Fibroblast of lung (primary cell): ENCODE measurements around the gene HES3. TPM values are rescaled to one million over a fixed set of nuclear protein-coding genes. Genes with fewer than 3 reads are reported as not detected.

Source experiments
- DNase-seq, 2 donors: peaks; one replicate each; pipeline versions ENCODE4 v3.0.0 to v3.0.0-alpha.2; 2010; ENCODE audit warnings: low read depth in 2 of 2
- H2AFZ ChIP-seq: 2 replicates; pipeline ENCODE4 v1.5.1; 2012; ENCODE audit warnings: low read length, control low read depth, inconsistent platforms
- H3K27ac ChIP-seq: 2 replicates; pipeline ENCODE4 v1.5.1; 2011; ENCODE audit warnings: low read length, control low read depth; ENCODE audit not compliant: insufficient read depth
- H3K27me3 ChIP-seq: 2 replicates; pipeline ENCODE4 v1.5.1; 2011; ENCODE audit warnings: mild to moderate bottlenecking, low read length; ENCODE audit not compliant: control insufficient read depth, insufficient read depth
- H3K36me3 ChIP-seq: 2 replicates; pipeline ENCODE4 v1.5.1; 2011; ENCODE audit warnings: low read length; ENCODE audit not compliant: control insufficient read depth, insufficient read depth
- H3K4me1 ChIP-seq: 2 replicates; pipeline ENCODE4 v1.5.1; 2011; ENCODE audit warnings: low read length; ENCODE audit not compliant: control insufficient read depth, insufficient read depth; ENCODE audit errors: extremely low read depth
- H3K4me2 ChIP-seq: 2 replicates; pipeline ENCODE4 v1.5.1; 2011; ENCODE audit warnings: low read length, control low read depth; ENCODE audit not compliant: insufficient read depth; ENCODE audit errors: extremely low read depth
- H3K4me3 ChIP-seq, 4 experiments: fragments of 200-600 bp in 1 of 4; sonication (generic) in 1 of 4; replicated peaks in 1 of 4; 2 replicates each; pipeline ENCODE4 v1.5.1; 2011 to 2016; ENCODE audit warnings: low read length in 4 of 4, low read depth in 3 of 4, mild to moderate bottlenecking in 3 of 4, control low read depth in 2 of 4, inconsistent platforms in 1 of 4, mixed read lengths in 1 of 4; ENCODE audit not compliant: insufficient read depth in 1 of 4; ENCODE audit errors: control extremely low read depth in 1 of 4
- H3K79me2 ChIP-seq: 2 replicates; pipeline ENCODE4 v1.5.1; 2012; ENCODE audit warnings: mild to moderate bottlenecking, low read length, inconsistent platforms; ENCODE audit not compliant: control insufficient read depth, insufficient read depth
- H3K9ac ChIP-seq: 2 replicates; pipeline ENCODE4 v1.5.1; 2011; ENCODE audit warnings: mild to moderate bottlenecking, low read length, control low read depth; ENCODE audit not compliant: insufficient read depth
- H3K9me3 ChIP-seq: 2 replicates; pipeline ENCODE4 v1.5.1; 2012; ENCODE audit warnings: low read depth, low read length; ENCODE audit not compliant: control insufficient read depth, insufficient read depth
- H4K20me1 ChIP-seq: 2 replicates; pipeline ENCODE4 v1.5.1; 2011; ENCODE audit warnings: low read length; ENCODE audit not compliant: control insufficient read depth, insufficient read depth; ENCODE audit errors: extremely low read depth
- EZH2 ChIP-seq: IDR thresholded peaks from 2 replicates; pipeline ENCODE4 v1.5.1; 2012; ENCODE audit warnings: low read length, control low read depth, mild to moderate bottlenecking; ENCODE audit errors: missing control alignments
- polyA plus RNA-seq, 2 donors: library from polyadenylated mRNA; depleted of rRNA in 1 of 2; stranded (reverse) in 1 of 2; unstranded in 1 of 2; fragments of >200 nt; gene quantifications; 2 replicates each; pipeline ENCODE4 v1.2.1, GENCODE V29; 2011 to 2012; ENCODE audit warnings: missing spikeins in 1 of 2
- total RNA-seq: library from RNA; depleted of rRNA; stranded (reverse); fragments of >200 nt; gene quantifications from 2 replicates; pipeline ENCODE4 v1.2.1, GENCODE V29; 2014
- TF ChIP-seq, protein P1 (sequence below), 2 donors: IDR thresholded peaks in 1 of 2; conservative IDR thresholded peaks in 1 of 2; 1 replicate in 1 of 2; 2 replicates in 1 of 2; pipeline ENCODE4 v1.5.1; 2011 to 2012; ENCODE audit warnings: low read length in 2 of 2, control low read depth in 1 of 2, inconsistent platforms in 1 of 2, low read depth in 1 of 2, mild to moderate bottlenecking in 1 of 2

HES3 gene
- total and polyA plus RNA-seq, 2 donors (not counting 1 experiment from before 2014, with no cell fraction given) = not detected

DNA sequence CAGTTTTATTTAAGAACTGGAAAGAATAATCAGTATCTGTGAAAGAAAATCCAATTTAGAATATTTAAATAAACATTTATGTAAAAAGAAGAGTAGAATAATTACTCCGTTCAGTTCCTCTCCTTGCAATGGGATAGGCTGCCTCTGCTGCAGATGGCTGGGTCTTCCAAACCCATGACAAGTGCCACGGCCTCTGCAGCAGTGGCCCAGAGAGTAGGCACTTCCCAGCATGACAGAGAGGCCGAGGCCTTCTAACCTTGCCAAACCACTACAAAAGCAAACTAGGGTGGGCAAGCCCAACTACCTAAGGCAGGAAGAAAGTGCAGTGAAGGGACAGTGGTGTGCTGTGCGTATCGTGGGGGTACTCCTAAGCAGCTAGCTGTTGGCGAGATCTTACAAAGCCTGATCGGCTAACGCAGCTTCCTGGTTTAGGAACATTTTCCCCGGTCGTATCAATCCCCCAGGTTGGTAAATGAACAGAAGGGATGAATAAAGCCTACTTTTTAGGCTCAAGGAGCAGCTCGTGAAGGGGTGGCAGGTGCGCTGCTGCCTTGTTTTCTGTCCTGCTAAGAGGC, 22.7 kb upstream of the HES3 start:
- H3K79me2 ChIP-seq = no peaks in the 10 kb centered on the region
- H3K27me3 ChIP-seq = no peaks in the 10 kb centered on the region
- peaks cover 8% of the 10 kb centered on the region for H3K36me3 ChIP-seq
- peaks cover 2% of the 10 kb centered on the region for H3K4me1 ChIP-seq
- H3K4me3 ChIP-seq = no peak overlapping the region
- H4K20me1 ChIP-seq = no peaks in the 10 kb centered on the region
- no peak overlapping the region for H3K4me2 ChIP-seq
- no peak overlapping the region for H3K27ac ChIP-seq
- no peak for TF ChIP-seq EZH2
- TF ChIP-seq, protein P1, sequence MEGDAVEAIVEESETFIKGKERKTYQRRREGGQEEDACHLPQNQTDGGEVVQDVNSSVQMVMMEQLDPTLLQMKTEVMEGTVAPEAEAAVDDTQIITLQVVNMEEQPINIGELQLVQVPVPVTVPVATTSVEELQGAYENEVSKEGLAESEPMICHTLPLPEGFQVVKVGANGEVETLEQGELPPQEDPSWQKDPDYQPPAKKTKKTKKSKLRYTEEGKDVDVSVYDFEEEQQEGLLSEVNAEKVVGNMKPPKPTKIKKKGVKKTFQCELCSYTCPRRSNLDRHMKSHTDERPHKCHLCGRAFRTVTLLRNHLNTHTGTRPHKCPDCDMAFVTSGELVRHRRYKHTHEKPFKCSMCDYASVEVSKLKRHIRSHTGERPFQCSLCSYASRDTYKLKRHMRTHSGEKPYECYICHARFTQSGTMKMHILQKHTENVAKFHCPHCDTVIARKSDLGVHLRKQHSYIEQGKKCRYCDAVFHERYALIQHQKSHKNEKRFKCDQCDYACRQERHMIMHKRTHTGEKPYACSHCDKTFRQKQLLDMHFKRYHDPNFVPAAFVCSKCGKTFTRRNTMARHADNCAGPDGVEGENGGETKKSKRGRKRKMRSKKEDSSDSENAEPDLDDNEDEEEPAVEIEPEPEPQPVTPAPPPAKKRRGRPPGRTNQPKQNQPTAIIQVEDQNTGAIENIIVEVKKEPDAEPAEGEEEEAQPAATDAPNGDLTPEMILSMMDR (conservative IDR thresholded peaks at IDR 0.05 in 1 of 2, IDR thresholded peaks at IDR 0.05 in 1 of 2; ENCODE audit: low read depth in 1 of 2, low read length in 2 of 2) = no peak
- H3K9me3 ChIP-seq = no peaks in the 10 kb centered on the region
- DNase-seq = no peak
- H3K9ac ChIP-seq = no peak overlapping the region
- no peak overlapping the region for H2AFZ ChIP-seq

DNA sequence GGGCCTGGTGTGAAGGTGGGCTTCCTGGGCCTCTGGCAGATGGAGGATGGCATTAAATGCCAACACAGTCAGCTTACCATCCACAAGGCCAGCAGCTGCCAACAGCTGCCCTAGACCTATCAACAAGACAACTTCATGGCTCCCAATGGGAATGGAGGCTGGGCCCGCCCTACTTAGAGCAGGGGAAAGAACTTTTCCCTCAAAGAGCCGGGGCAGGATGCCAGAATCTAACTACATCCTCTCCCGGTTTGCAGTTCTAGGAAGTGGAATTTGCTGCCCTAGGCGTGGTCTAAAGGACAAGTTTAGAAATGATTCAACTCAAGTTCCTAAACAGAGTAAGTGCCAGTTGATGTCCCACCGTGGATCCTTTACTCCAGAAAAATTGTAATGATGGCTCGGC, 21.3 kb upstream of the HES3 start:
- H3K27me3 ChIP-seq = no peaks in the 10 kb centered on the region
- H4K20me1 ChIP-seq = no peaks in the 10 kb centered on the region
- H3K79me2 ChIP-seq = no peaks in the 10 kb centered on the region
- TF ChIP-seq, protein P1 (conservative IDR thresholded peaks at IDR 0.05 in 1 of 2, IDR thresholded peaks at IDR 0.05 in 1 of 2; ENCODE audit: low read depth in 1 of 2, low read length in 2 of 2) = no peak
- TF ChIP-seq EZH2 = no peak
- peaks cover 2% of the 10 kb centered on the region for H3K4me1 ChIP-seq
- H3K4me3 ChIP-seq = no peak overlapping the region
- no peaks in the 10 kb centered on the region for H3K9me3 ChIP-seq
- peak overlapping the region; percentile 27 for H3K27ac ChIP-seq
- no peak overlapping the region for H3K9ac ChIP-seq
- H3K36me3 ChIP-seq = peaks cover 11% of the 10 kb centered on the region
- DNase-seq = peak; percentile 42 to 72
- no peak overlapping the region for H2AFZ ChIP-seq
- H3K4me2 ChIP-seq = no peak overlapping the region

GRCh38 chr1:6223617-6224016, 20.4 kb upstream of the HES3 start:
- Histone ChIP-seq H3K9ac (no peak overlapping the region), H3K27me3 (no peaks in the 10 kb centered on the region), H3K4me3 (no peak overlapping the region), H3K79me2 (no peaks in the 10 kb centered on the region), H3K27ac (no peak overlapping the region), H3K9me3 (no peaks in the 10 kb centered on the region), H4K20me1 (no peaks in the 10 kb centered on the region), H3K4me1 (peaks cover 2% of the 10 kb centered on the region), H3K36me3 (peaks cover 11% of the 10 kb centered on the region), H3K4me2 (no peak overlapping the region), H2AFZ (no peak overlapping the region)
- TF ChIP-seq, protein P1 (conservative IDR thresholded peaks at IDR 0.05 in 1 of 2, IDR thresholded peaks at IDR 0.05 in 1 of 2; ENCODE audit: low read depth in 1 of 2, low read length in 2 of 2) = no peak
- no peak for TF ChIP-seq EZH2
- DNase-seq = no peak
